ENCODE results near the gene CLIP1. TPM values are rescaled to one million over a fixed set of nuclear protein-coding genes. Genes with fewer than 3 reads are reported as not detected.

The CLIP1 gene
- total and polyA plus RNA-seq, 2 of the 8 experiments (the other 6 are each of a cell fraction or from before 2014, with no cell fraction given) = 19.0 to 27.6 TPM

DNA sequence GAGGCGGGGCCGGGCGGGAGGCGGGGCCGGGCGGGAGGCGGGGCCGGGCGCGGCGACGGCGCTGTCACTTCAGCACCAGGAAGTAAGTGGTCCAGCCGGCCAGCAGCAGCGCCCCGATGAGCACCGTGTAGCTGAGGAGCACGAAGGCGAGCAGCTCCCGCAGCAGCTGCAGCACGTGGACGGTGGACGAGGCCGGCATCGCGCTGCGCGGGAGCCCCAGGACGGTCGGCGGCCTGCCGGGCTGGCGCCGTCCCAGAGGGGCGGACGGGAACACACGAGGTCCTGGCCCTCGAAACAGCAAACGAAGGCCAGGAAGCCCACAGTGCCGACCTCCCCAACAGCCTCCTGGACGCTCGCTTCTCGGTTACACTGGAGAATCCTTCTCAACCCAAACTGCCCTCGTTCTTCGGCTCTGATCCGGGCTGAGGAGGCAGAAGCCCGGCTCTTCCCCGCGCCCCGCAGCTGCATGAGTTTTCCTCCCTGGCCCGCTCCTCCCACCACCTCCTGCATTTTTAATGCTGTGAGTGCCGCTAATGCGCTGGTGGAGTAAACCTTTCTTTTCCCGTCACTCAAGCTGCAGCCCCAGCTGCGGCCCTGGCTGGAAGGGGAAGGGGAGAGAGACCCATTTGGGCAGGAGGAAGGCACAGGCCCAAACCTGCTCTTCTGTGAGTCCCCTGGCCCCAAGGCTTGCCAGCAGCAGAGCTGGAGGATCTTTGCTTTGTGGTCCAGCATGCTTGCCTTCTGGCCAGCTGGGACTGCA is 195.9 kb downstream of the CLIP1 start:
- Histone ChIP-seq H3K23me2 (ENCODE audit: low read depth, low read length) (peaks cover 2% of the 10 kb centered on the region; the same call in 1 of the 2 replicates), H3K14ac (ENCODE audit: insufficient read length) (no peak overlapping the region), H4K20me1 (replicated peaks in 1 of 2; ENCODE audit: control insufficient read depth in 1 of 2, insufficient read depth in 2 of 2, low read length in 2 of 2) (peaks cover 0 to 6% of the 10 kb centered on the region in 2 experiments), H4K5ac (ENCODE audit: insufficient read length, low read depth, low read length) (no peak overlapping the region), H3K27ac (ENCODE audit: low read depth, low read length) (no peak overlapping the region), H2BK120ac (replicated peaks; ENCODE audit: low read depth, low read length) (no peak overlapping the region), H2AK5ac (ENCODE audit: low read depth, low read length) (no peak overlapping the region), H2BK5ac (ENCODE audit: low read depth, low read length) (no peak overlapping the region), H3K4me1 (replicated peaks in 1 of 4; ENCODE audit: control insufficient read depth in 3 of 4, insufficient read depth in 4 of 4, low read length in 3 of 4) (peaks cover 3 to 14% (median 10%) of the 10 kb centered on the region in 4 experiments), H2BK15ac (ENCODE audit: low read length) (no peak overlapping the region), H3K36me3 (ENCODE audit: control insufficient read depth in 2 of 4, insufficient read depth in 4 of 4, low read length in 3 of 4) (peaks cover 4 to 22% (median 12%) of the 10 kb centered on the region in 4 experiments; a peak in 7 of 8 replicates), H2AFZ (ENCODE audit: low read length) (0 out of 2 replicates have a peak overlapping the region, but pooled peaks have one; percentile 7), H3K79me1 (ENCODE audit: low read depth, low read length) (peaks cover 6% of the 10 kb centered on the region; the same call in 1 of the 2 replicates), H3K4me3 (ENCODE audit: extremely low read depth in 1 of 4, insufficient read depth in 2 of 4, low read depth in 3 of 4, low read length in 4 of 4) (peak overlapping the region in 3 of 4 experiments; percentile 32 to 49 (median 43); a peak in 6 of 8 replicates), H3K27me3 (replicated peaks in 1 of 4; ENCODE audit: control insufficient read depth in 3 of 4, extremely low read depth in 1 of 4, insufficient read depth in 3 of 4, low read length in 3 of 4) (no peaks in the 10 kb centered on the region; a peak in 2 of 7 replicates), H3K23ac (ENCODE audit: insufficient read length) (no peak overlapping the region), H4K91ac (replicated peaks; ENCODE audit: insufficient read length, low read length) (no peak overlapping the region), H3K4me2 (ENCODE audit: insufficient read depth in 1 of 2, low read depth in 2 of 2, low read length in 2 of 2) (peak overlapping the region; percentile 52 to 86), H2BK12ac (ENCODE audit: low read depth, low read length) (no peak overlapping the region), H3K79me2 (ENCODE audit: control insufficient read depth in 1 of 2, insufficient read depth in 2 of 2, low read length in 2 of 2) (peaks cover 6 to 37% of the 10 kb centered on the region in 2 experiments), H3K9me3 (ENCODE audit: insufficient read depth in 2 of 2, low read depth in 1 of 2, low read length in 1 of 2) (no peaks in the 10 kb centered on the region), H3K9ac (replicated peaks in 1 of 4; ENCODE audit: extremely low read depth in 1 of 4, low read depth in 3 of 4, low read length in 3 of 4) (no peak overlapping the region), H4K8ac (ENCODE audit: extremely low read depth, insufficient read depth, low read length) (peak overlapping the region; percentile 65), H3K4ac (replicated peaks; ENCODE audit: insufficient read length, low read depth, low read length) (no peak overlapping the region), H3K18ac (ENCODE audit: extremely low read depth, low read length) (no peak overlapping the region), H2BK20ac (ENCODE audit: low read length) (no peak overlapping the region), H3K56ac (replicated peaks; ENCODE audit: insufficient read length, low read depth, low read length) (no peak overlapping the region)
- WGBS, 2 experiments (ENCODE audit: extremely low coverage in 1 of 2, insufficient coverage in 1 of 2, insufficient read length in 1 of 2, insufficient replicate concordance in 2 of 2, low coverage in 1 of 2, low lambda C conversion rate in 2 of 2, missing lambda C conversion rate in 1 of 2) = 26% methylated on average over 20 of the region's 55 CpGs; no CpG with 5 or more reads in 1 of the 2 experiments
- DNase-seq (ENCODE audit: low read depth in 1 of 2, low spot score in 2 of 2) = no peak
- ChIA-PET CTCF (ENCODE audit: partially characterized antibody) (interaction anchor here (0.9 to 1.1 kb wide), 2 partner anchors 25 to 110 kb away, joined by 3 read pairs; no protein-coding TSS in a partner anchor), POLR2A (ENCODE audit: partially characterized antibody) (interaction anchor here (0.8 to 15.7 kb wide), 6 partner anchors 9 to 53 kb away, joined by 3 to 230 read pairs (median 4); partner anchors contain the start of gene B3GNT4)
- FAIRE-seq = no peak
- TF ChIP-seq HDAC6 (IDR thresholded peaks at IDR 0.05; ENCODE audit: low read depth, low read length) (no peak), TCF12 (IDR thresholded peaks at IDR 0.05; ENCODE audit: low read depth, low read length) (peak; percentile 65; the same call in 1 of the 2 replicates), SIN3A (conservative IDR thresholded peaks at IDR 0.05 in 1 of 2, IDR thresholded peaks at IDR 0.05 in 1 of 2; ENCODE audit: low read depth in 1 of 2, low read length in 2 of 2) (peak; percentile 91 to 92; a peak in 3 of 4 replicates), E2F6 (IDR thresholded peaks at IDR 0.05) (peak; percentile 100), KDM4A (IDR thresholded peaks at IDR 0.05; ENCODE audit: low read depth, low read length, severe bottlenecking) (peak; percentile 75), CTBP2 (IDR thresholded peaks at IDR 0.05; ENCODE audit: borderline replicate concordance, insufficient read depth, insufficient read length, low read length) (no peak), ATF2 (IDR thresholded peaks at IDR 0.05; ENCODE audit: low read length) (no peak), RXRA (IDR thresholded peaks at IDR 0.05; ENCODE audit: insufficient read depth, low read depth, low read length) (no peak)

Measured in H1 (cell line).